GM20000 (cell line): ENCODE data around the gene ADAMTS7.

ENCODE experiments used
- DNase-seq: peaks from one replicate; pipeline ENCODE4 v3.0.0; 2012; ENCODE audit warnings: low spot score
- TF ChIP-seq, protein P1 (sequence below): IDR thresholded peaks from 2 replicates; pipeline ENCODE4 v1.5.1; 2012; ENCODE audit warnings: mild to moderate bottlenecking, control low read depth; ENCODE audit errors: extremely low read depth, missing control alignments

Gene ADAMTS7

GRCh38 chr15:78836333-78836732 lies 25.1 kb upstream of the ADAMTS7 start:
- no peak for DNase-seq
- TF ChIP-seq, protein P1, sequence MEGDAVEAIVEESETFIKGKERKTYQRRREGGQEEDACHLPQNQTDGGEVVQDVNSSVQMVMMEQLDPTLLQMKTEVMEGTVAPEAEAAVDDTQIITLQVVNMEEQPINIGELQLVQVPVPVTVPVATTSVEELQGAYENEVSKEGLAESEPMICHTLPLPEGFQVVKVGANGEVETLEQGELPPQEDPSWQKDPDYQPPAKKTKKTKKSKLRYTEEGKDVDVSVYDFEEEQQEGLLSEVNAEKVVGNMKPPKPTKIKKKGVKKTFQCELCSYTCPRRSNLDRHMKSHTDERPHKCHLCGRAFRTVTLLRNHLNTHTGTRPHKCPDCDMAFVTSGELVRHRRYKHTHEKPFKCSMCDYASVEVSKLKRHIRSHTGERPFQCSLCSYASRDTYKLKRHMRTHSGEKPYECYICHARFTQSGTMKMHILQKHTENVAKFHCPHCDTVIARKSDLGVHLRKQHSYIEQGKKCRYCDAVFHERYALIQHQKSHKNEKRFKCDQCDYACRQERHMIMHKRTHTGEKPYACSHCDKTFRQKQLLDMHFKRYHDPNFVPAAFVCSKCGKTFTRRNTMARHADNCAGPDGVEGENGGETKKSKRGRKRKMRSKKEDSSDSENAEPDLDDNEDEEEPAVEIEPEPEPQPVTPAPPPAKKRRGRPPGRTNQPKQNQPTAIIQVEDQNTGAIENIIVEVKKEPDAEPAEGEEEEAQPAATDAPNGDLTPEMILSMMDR, result no peak

GRCh38 chr15:78831229-78832207 lies 20.3 kb upstream of the ADAMTS7 start:
- DNase-seq, result no peak
- TF ChIP-seq, protein P1, result no peak

DNA sequence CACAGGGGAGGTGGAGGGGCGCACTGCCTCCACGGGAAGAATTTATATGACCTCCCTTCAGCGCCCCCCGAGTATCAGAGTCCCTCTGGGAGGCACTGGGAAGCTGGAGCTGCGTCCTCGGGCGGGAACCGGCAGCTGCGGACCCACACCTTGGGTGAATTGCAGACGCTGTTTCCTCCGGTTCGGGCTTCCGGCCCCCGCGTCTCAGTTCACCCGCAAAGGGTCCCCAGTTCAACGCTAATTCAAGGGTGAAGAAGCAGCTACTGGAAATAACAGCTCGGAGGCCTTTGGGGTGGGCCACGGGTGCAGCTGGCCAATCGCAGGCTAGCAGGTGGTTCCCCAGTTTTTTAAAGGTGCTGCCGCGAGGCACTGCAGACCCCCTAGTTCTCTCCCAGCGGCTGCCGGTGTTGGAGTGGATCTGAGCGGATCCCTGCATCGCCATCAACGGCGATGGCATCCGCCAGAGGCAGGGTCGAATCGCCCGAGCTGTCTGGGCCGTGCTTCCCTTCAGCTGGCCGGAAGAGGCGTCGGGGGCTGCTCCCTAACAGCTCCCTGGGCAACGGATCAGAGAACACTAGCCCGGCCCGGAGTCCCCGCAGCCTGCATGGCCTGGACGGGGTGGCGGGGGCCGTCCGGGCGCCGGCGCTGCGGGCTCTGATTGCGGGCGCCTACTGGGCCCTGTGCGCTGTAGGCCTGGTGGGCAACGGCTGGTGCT lies 19.4 kb upstream of the ADAMTS7 start:
- TF ChIP-seq, protein P1, result no peak
- DNase-seq, result peak; percentile 67

DNA sequence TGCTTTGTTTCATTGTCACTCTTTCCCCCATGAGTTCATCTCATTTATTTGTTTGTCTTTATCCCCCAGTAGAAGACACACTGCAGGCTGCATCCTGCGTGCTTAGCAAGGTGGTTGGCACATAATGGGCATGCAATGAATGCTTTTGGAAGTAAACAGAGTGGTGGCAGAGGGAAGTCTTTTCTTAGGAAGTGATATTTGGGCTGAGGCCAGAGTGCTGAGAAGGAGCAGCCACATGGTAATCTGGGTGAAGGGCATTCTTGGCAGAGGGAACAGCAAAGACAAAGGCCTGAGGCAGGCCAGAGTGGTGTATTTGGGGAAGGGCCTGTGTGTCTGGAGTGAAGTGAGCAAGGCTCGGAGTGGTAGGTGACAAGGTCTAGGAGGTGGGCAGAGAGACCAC lies 17.7 kb upstream of the ADAMTS7 start:
- TF ChIP-seq, protein P1, result no peak
- no peak for DNase-seq

GRCh38 chr15:78822514-78822913 lies 11.2 kb upstream of the ADAMTS7 start:
- no peak for DNase-seq

DNA sequence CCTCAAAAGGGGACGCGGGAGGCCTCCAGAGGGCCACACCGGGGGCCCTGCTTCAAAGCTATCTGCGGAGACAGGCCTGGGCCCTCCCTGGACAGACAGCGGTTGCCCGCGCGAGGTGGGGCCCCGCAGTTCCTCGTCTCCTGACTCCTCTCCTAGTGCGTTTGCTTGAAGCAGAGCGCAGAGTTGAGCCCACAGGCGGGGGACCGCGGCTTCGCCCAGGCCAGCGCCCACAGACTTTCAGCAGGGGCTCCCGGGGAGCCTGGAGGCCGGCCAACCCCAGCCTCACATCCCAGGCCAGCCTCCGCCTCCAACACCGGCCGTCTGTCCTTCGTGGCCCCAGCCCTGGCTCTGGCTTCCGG lies 540 bp upstream of the ADAMTS7 start:
- DNase-seq, result no peak
- TF ChIP-seq, protein P1, result no peak

More at GRCh38 chr15:78822514-78822913, 11.2 kb upstream of the ADAMTS7 start:
- TF ChIP-seq, protein P1, result no peak
